ENCODE results near the gene GUCY1A1. TPM values are rescaled to one million over a fixed set of nuclear protein-coding genes. Genes with fewer than 3 reads are reported as not detected.

Gene GUCY1A1
- total RNA-seq, 1 experiment from 2014 or later = 9.2 TPM

DNA sequence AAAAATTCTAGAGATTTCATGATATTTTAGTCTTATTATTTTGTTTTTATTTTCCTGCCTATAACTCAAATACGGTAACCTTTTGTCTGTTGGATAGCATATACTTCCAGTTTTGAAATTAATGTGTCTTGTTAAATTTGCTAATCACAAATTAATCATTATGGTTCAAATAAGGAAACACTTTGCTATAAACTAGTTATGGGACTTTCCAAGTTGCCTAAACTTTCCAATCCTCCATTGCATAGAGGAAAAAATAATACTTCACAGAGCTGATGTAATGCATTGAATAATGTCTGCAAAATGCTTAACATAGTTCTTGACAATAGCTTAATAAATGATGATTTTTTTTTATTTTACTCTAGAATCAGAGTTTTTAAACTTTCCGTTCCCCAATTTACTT is 96.9 kb downstream of the GUCY1A1 start:
- no peaks in the 10 kb centered on the region for H3K36me3 ChIP-seq (ENCODE audit: low read depth, low read length)
- intact Hi-C loops (cut with micrococcal nuclease) = no loop called here
- no peaks in the 10 kb centered on the region for H3K9me3 ChIP-seq (ENCODE audit: low read length)
- no peak overlapping the region for H2AFZ ChIP-seq (ENCODE audit: low read length)
- no peaks in the 10 kb centered on the region for H3F3A ChIP-seq (ENCODE audit: low read length, unreplicated experiment)
- no peaks in the 10 kb centered on the region for H3K27me3 ChIP-seq (ENCODE audit: low read length)
- BruUV-seq (replicated peaks) = no TSS peak
- H3K4me3 ChIP-seq (ENCODE audit: low read length) = no peak overlapping the region
- DNase-seq = no peak
- ATAC-seq = no peak
- ChIA-PET CTCF (no interaction called here), POLR2A (ENCODE audit: unreplicated experiment) (no interaction called here)
- no peak overlapping the region for H3K9ac ChIP-seq (ENCODE audit: low read length)
- H3K79me2 ChIP-seq (ENCODE audit: low read length) = no peaks in the 10 kb centered on the region
- TF ChIP-seq EZH2phosphoT487 (IDR thresholded peaks at IDR 0.05; ENCODE audit: borderline replicate concordance, low read length) (no peak), EZH2 (IDR thresholded peaks at IDR 0.05; ENCODE audit: low read length, unreplicated experiment) (no peak)
- TF ChIP-seq, protein P1, sequence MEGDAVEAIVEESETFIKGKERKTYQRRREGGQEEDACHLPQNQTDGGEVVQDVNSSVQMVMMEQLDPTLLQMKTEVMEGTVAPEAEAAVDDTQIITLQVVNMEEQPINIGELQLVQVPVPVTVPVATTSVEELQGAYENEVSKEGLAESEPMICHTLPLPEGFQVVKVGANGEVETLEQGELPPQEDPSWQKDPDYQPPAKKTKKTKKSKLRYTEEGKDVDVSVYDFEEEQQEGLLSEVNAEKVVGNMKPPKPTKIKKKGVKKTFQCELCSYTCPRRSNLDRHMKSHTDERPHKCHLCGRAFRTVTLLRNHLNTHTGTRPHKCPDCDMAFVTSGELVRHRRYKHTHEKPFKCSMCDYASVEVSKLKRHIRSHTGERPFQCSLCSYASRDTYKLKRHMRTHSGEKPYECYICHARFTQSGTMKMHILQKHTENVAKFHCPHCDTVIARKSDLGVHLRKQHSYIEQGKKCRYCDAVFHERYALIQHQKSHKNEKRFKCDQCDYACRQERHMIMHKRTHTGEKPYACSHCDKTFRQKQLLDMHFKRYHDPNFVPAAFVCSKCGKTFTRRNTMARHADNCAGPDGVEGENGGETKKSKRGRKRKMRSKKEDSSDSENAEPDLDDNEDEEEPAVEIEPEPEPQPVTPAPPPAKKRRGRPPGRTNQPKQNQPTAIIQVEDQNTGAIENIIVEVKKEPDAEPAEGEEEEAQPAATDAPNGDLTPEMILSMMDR (conservative IDR thresholded peaks at IDR 0.05; ENCODE audit: low read depth, low read length) = no peak
- H4K20me1 ChIP-seq (ENCODE audit: low read length) = no peaks in the 10 kb centered on the region
- no peaks in the 10 kb centered on the region for H3K9me2 ChIP-seq (replicated peaks; ENCODE audit: low read length)
- H3K4me1 ChIP-seq (ENCODE audit: insufficient read depth, low read length) = no peaks in the 10 kb centered on the region
- H3K27ac ChIP-seq (ENCODE audit: low read length) = no peak overlapping the region
- H3K4me2 ChIP-seq (ENCODE audit: low read length) = no peak overlapping the region

DNA sequence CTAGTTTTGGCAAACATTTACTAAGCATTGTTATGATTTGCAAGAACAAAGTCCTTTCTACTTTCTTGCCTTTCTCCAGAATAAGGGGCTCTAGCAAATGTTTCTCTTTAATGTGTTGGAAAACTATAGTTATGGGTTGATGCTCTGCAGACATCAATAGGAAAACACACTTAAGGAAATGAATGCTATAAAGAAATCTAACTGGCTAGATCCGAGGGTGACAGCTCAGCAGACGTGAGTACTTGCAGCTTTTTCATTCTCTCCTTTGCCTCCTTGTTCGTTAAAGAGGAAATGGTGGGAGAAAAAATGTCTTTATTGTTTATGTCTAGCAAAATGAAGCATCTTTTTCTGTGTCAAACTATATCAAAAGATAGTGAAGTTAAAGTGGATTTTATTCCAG is 98.5 kb downstream of the GUCY1A1 start:
- BruUV-seq (replicated peaks) = no TSS peak
- ATAC-seq = no peak
- no peak overlapping the region for H2AFZ ChIP-seq (ENCODE audit: low read length)
- ChIA-PET POLR2A (ENCODE audit: unreplicated experiment) (no interaction called here), CTCF (no interaction called here)
- intact Hi-C loops (cut with micrococcal nuclease) = no loop called here
- H3K9me2 ChIP-seq (replicated peaks; ENCODE audit: low read length) = no peaks in the 10 kb centered on the region
- TF ChIP-seq, protein P1 (conservative IDR thresholded peaks at IDR 0.05; ENCODE audit: low read depth, low read length) = no peak
- TF ChIP-seq EZH2phosphoT487 (IDR thresholded peaks at IDR 0.05; ENCODE audit: borderline replicate concordance, low read length) (no peak), EZH2 (IDR thresholded peaks at IDR 0.05; ENCODE audit: low read length, unreplicated experiment) (no peak)
- no peak overlapping the region for H3K4me2 ChIP-seq (ENCODE audit: low read length)
- no peaks in the 10 kb centered on the region for H3K79me2 ChIP-seq (ENCODE audit: low read length)
- no peak overlapping the region for H3K4me3 ChIP-seq (ENCODE audit: low read length)
- no peaks in the 10 kb centered on the region for H3K9me3 ChIP-seq (ENCODE audit: low read length)
- H4K20me1 ChIP-seq (ENCODE audit: low read length) = no peaks in the 10 kb centered on the region
- no peaks in the 10 kb centered on the region for H3F3A ChIP-seq (ENCODE audit: low read length, unreplicated experiment)
- no peak overlapping the region for H3K27ac ChIP-seq (ENCODE audit: low read length)
- H3K36me3 ChIP-seq (ENCODE audit: low read depth, low read length) = no peaks in the 10 kb centered on the region
- DNase-seq = no peak
- H3K27me3 ChIP-seq (ENCODE audit: low read length) = no peaks in the 10 kb centered on the region
- H3K9ac ChIP-seq (ENCODE audit: low read length) = no peak overlapping the region
- no peaks in the 10 kb centered on the region for H3K4me1 ChIP-seq (ENCODE audit: insufficient read depth, low read length)

DNA sequence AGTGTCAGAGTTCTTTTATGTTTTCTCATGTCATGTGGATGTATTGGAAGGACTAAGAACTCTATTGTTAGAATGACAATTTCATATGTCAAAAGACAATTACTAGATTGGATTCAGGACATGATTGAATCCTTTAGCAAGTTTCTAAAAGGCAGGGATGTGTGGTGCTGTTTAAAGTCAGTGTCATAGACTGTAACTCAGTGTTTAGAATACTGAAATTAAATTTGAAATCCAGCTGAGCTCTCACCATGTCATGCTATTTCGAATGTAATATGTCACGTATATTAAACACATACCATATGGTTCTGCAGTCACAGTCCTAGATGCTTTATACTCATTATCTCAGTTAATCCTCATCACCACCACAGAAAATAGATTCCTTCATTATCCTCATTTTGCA is 100.0 kb downstream of the GUCY1A1 start:
- Histone ChIP-seq H3K9ac (ENCODE audit: low read length) (no peak overlapping the region), H2AFZ (ENCODE audit: low read length) (no peak overlapping the region), H4K20me1 (ENCODE audit: low read length) (no peaks in the 10 kb centered on the region), H3K27me3 (ENCODE audit: low read length) (no peaks in the 10 kb centered on the region), H3K4me2 (ENCODE audit: low read length) (no peak overlapping the region), H3K79me2 (ENCODE audit: low read length) (no peaks in the 10 kb centered on the region), H3K9me2 (replicated peaks; ENCODE audit: low read length) (no peaks in the 10 kb centered on the region), H3K9me3 (ENCODE audit: low read length) (no peaks in the 10 kb centered on the region), H3F3A (ENCODE audit: low read length, unreplicated experiment) (no peaks in the 10 kb centered on the region), H3K36me3 (ENCODE audit: low read depth, low read length) (no peaks in the 10 kb centered on the region), H3K4me1 (ENCODE audit: insufficient read depth, low read length) (no peaks in the 10 kb centered on the region), H3K4me3 (ENCODE audit: low read length) (no peak overlapping the region), H3K27ac (ENCODE audit: low read length) (no peak overlapping the region)
- CTCF ChIA-PET = no interaction called here
- no TSS peak for BruUV-seq (replicated peaks)
- POLR2A ChIA-PET (ENCODE audit: unreplicated experiment) = interaction anchor here (0.6 kb wide), 1 partner anchor 292 kb away, joined by 11 read pairs; no protein-coding TSS in a partner anchor
- no peak for DNase-seq
- no peak for ATAC-seq
- intact Hi-C loops (cut with micrococcal nuclease) = no loop called here
- TF ChIP-seq, protein P1 (conservative IDR thresholded peaks at IDR 0.05; ENCODE audit: low read depth, low read length) = no peak

Data from PC-3 (cell line).